Gastroesophageal sphincter (tissue), 4 donors: ENCODE results near the gene DNAJC7. TPM values are rescaled to one million over a fixed set of nuclear protein-coding genes. Genes with fewer than 3 reads are reported as not detected.

Source experiments
- ATAC-seq: fragments of 150-250 bp; one replicate; pipeline ENCODE4 v1.9.1; 2016; ENCODE audit warnings: mild to moderate bottlenecking, moderate library complexity
- H3K27ac ChIP-seq, 4 donors: fragments of 200-600 bp; sonication (generic) in 3 of 4; 1 replicate in 3 of 4; 2 replicates in 1 of 4; pipeline ENCODE4 v1.5.1; 2016 to 2019
- H3K27me3 ChIP-seq: fragments of 200-600 bp; sonication (generic); one replicate; pipeline ENCODE4 v1.5.1; 2019
- H3K36me3 ChIP-seq, 2 donors: fragments of 200-600 bp; sonication (generic); one replicate each; pipeline ENCODE4 v1.5.1; 2019; ENCODE audit warnings: control low read depth in 1 of 2
- H3K4me1 ChIP-seq, 3 donors: fragments of 200-600 bp; sonication (generic); 1 replicate in 2 of 3; 2 replicates in 1 of 3; pipeline ENCODE4 v1.5.1; 2016 to 2019; ENCODE audit warnings: control low read depth in 2 of 3
- H3K4me3 ChIP-seq, 2 donors: fragments of 200-600 bp; sonication (generic); one replicate each; pipeline ENCODE4 v1.5.1; 2019; ENCODE audit warnings: mild to moderate bottlenecking in 1 of 2, moderate library complexity in 1 of 2
- H3K9me3 ChIP-seq, 3 donors: fragments of 200-600 bp; sonication (generic); one replicate each; pipeline ENCODE4 v1.5.1; 2017 to 2019; ENCODE audit warnings: control low read depth in 2 of 3
- CTCF ChIP-seq, 4 experiments: fragments of 200-600 bp in 2 of 4; fragments of 450-650 bp in 2 of 4; sonication (generic) in 1 of 4; IDR thresholded peaks; one replicate each; pipeline ENCODE4 v1.5.1; 2017 to 2019; ENCODE audit warnings: antibody characterized with exemption in 4 of 4, mild to moderate bottlenecking in 2 of 4, moderate library complexity in 2 of 4
- EP300 ChIP-seq: sonication (generic); formaldehyde crosslinking; IDR thresholded peaks from one replicate; pipeline ENCODE4 v1.6.1; 2017; ENCODE audit warnings: antibody characterized with exemption, mild to moderate bottlenecking
- POLR2A ChIP-seq, 2 donors: fragments of 450-650 bp; IDR thresholded peaks; one replicate each; pipeline ENCODE4 v1.6.1; 2017; ENCODE audit warnings: antibody characterized with exemption in 2 of 2, mild to moderate bottlenecking in 2 of 2, moderate library complexity in 1 of 2
- POLR2AphosphoS5 ChIP-seq: sonication (generic); formaldehyde crosslinking; IDR thresholded peaks from one replicate; pipeline ENCODE4 v1.6.1; 2017; ENCODE audit warnings: antibody characterized with exemption
- WGBS, 2 donors: methylation state at CpG; one replicate each; pipeline ENCODE4 v1.1.5; 2018; ENCODE audit warnings: low coverage in 1 of 2; 5-methylcytosine and 5-hydroxymethylcytosine counted together
- total RNA-seq, 4 donors: library from RNA; depleted of rRNA; stranded (reverse); fragments of >200 nt; gene quantifications; one replicate each; pipeline ENCODE4 v1.1.0, GENCODE V29; 2016

The DNAJC7 gene
- total RNA-seq, 4 donors from 2014 or later: 41.9 to 59.6 (median 54.4) TPM

GRCh38 chr17:42055027-42055426, 37.8 kb upstream of the DNAJC7 start:
- Histone ChIP-seq H3K4me3 (no peak overlapping the region), H3K9me3 (no peaks in the 10 kb centered on the region), H3K4me1 (peaks cover 0 to 10% (median 4%) of the 10 kb centered on the region in 3 donors), H3K27me3 (peaks cover 65% of the 10 kb centered on the region), H3K36me3 (no peaks in the 10 kb centered on the region), H3K27ac (no peak overlapping the region)
- TF ChIP-seq EP300: no peak
- TF ChIP-seq CTCF (IDR thresholded peaks at IDR 0.05): no peak
- no peak for TF ChIP-seq POLR2AphosphoS5
- TF ChIP-seq POLR2A (IDR thresholded peaks at IDR 0.05): no peak
- no peak for ATAC-seq
- 8 to 26% methylated on average over 2 to 3 of the region's 3 CpGs for WGBS, 2 donors

- ATAC-seq: no peak
- TF ChIP-seq POLR2A (IDR thresholded peaks at IDR 0.05): no peak
- TF ChIP-seq CTCF (IDR thresholded peaks at IDR 0.05): no peak
- no peak for TF ChIP-seq POLR2AphosphoS5
- TF ChIP-seq EP300: no peak
- Histone ChIP-seq H3K4me3 (no peak overlapping the region), H3K4me1 (peaks cover 0 to 15% (median 9%) of the 10 kb centered on the region in 3 donors), H3K27me3 (peaks cover 60% of the 10 kb centered on the region), H3K9me3 (no peaks in the 10 kb centered on the region), H3K36me3 (no peaks in the 10 kb centered on the region), H3K27ac (no peak overlapping the region)
- WGBS, 2 donors: 11% methylated on average over 10 of the region's 12 CpGs; no CpG with 5 or more reads in 1 of the 2 donors
Observed at GRCh38 chr17:42053731-42054500, 36.7 kb upstream of the DNAJC7 start.

- Histone ChIP-seq H3K4me1 (peaks cover 0 to 15% (median 9%) of the 10 kb centered on the region in 3 donors), H3K4me3 (no peak overlapping the region), H3K36me3 (no peaks in the 10 kb centered on the region), H3K9me3 (no peaks in the 10 kb centered on the region), H3K27ac (no peak overlapping the region), H3K27me3 (peaks cover 48% of the 10 kb centered on the region)
- 61 to 64% methylated on average over 4 to 5 of the region's 6 CpGs for WGBS, 2 donors
- TF ChIP-seq POLR2AphosphoS5: no peak
- TF ChIP-seq POLR2A (IDR thresholded peaks at IDR 0.05): no peak
- TF ChIP-seq CTCF (IDR thresholded peaks at IDR 0.05): no peak
- no peak for TF ChIP-seq EP300
- ATAC-seq: no peak
Observed at GRCh38 chr17:42052346-42052877, 35.2 kb upstream of the DNAJC7 start.

- no peaks in the 10 kb centered on the region for H3K36me3 ChIP-seq
- WGBS, 2 donors: no CpG with 5 or more reads among the region's 7 CpGs
- TF ChIP-seq CTCF (IDR thresholded peaks at IDR 0.05): no peak
- no peak for TF ChIP-seq POLR2AphosphoS5
- no peak for TF ChIP-seq POLR2A (IDR thresholded peaks at IDR 0.05)
- TF ChIP-seq EP300: no peak
Observed at GRCh38 chr17:42051645-42052044, 34.4 kb upstream of the DNAJC7 start.

GRCh38 chr17:42051013-42051400, 33.8 kb upstream of the DNAJC7 start:
- H3K27ac ChIP-seq: peak overlapping the region in 1 of 4 donors; percentile 71
- H3K27me3 ChIP-seq: peaks cover 43% of the 10 kb centered on the region
- 59 to 76% methylated on average over 5 to 6 of the region's 8 CpGs for WGBS, 2 donors
- peaks cover 0 to 15% (median 9%) of the 10 kb centered on the region in 3 donors for H3K4me1 ChIP-seq
- no peak for ATAC-seq
- TF ChIP-seq POLR2AphosphoS5 (no peak), EP300 (no peak), CTCF (IDR thresholded peaks at IDR 0.05) (no peak), POLR2A (IDR thresholded peaks at IDR 0.05) (no peak)
- H3K4me3 ChIP-seq: peak overlapping the region; percentile 47 to 73
- H3K9me3 ChIP-seq: no peaks in the 10 kb centered on the region
- H3K36me3 ChIP-seq: no peaks in the 10 kb centered on the region

More at GRCh38 chr17:42051645-42052044, 34.4 kb upstream of the DNAJC7 start:
- ATAC-seq: no peak
- Histone ChIP-seq H3K27ac (no peak overlapping the region), H3K4me3 (no peak overlapping the region), H3K9me3 (no peaks in the 10 kb centered on the region), H3K27me3 (peaks cover 48% of the 10 kb centered on the region), H3K4me1 (peaks cover 0 to 15% (median 9%) of the 10 kb centered on the region in 3 donors)
